HG03045 (cell line): ENCODE measurements around the gene POPDC3.
"Not testable (repeated sequence)": the region's sequence is repeated elsewhere in the genome, so short reads cannot be mapped to it uniquely, and the experiment has no call there.

Source experiments
- ATAC-seq: cut with Tn5 transposase; IDR thresholded peaks from one replicate; pipeline ENCODE4 v1.9.1; 2021; ENCODE audit warnings: mild to moderate bottlenecking, moderate library complexity; ENCODE audit not compliant: unreplicated experiment

Gene POPDC3

DNA sequence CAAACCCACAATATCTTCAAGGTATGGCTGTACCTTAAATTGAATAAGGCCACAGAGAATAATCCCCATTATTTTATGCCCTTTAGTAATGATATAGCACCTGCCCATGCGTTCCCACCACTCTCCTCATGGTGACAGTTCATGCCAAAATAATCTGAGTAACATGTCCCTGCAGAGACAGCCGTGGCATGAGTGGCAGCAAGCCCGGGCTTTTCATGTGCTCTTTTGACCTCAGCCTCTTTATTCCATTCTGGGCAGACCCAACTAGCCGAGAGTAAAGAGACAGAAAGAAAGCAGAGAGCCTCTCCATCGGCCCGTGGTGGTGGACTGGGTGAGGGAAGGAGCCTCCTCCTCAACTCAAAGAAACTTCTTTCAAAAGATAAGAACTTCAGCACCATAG, 19.9 kb upstream of the POPDC3 start:
- ATAC-seq = no peak

DNA sequence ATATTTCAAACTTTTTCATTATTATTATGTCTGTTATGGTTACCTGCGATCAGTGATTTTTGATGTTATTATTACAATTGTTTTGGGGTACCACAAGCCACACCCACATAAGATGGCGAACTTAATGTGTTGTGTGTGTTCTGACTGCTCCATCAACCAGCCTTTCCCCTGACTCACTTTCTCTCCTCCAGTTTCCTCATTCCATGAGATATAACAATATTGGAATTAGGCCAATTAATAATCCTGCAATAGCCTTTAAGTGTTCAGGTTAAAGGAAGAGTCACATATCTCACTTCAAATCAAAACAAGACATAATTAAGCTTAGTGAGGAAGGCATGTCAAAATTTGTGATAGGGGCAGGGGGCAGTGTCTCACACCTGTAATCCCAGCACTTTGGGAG, 16.3 kb upstream of the POPDC3 start:
- ATAC-seq = no peak

DNA sequence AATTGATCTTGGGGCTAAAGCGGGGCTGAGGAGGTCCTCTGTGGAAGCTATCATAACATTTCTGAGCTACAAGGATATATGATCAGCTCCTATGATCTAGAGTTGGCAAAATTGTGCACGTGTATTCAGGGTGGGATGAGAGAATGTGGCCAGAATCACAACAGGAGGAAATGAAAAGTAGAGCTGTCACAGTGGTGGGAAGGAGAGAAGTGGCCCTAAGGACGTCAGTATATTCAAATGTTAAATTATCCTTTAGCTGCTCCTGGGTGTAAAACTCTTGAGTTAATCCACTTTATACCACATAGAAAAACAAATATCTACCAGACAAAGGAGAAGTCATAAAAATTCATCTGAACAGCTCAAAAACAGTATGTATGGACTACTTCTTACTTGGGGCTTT, 14.8 kb upstream of the POPDC3 start:
- ATAC-seq = no peak

DNA sequence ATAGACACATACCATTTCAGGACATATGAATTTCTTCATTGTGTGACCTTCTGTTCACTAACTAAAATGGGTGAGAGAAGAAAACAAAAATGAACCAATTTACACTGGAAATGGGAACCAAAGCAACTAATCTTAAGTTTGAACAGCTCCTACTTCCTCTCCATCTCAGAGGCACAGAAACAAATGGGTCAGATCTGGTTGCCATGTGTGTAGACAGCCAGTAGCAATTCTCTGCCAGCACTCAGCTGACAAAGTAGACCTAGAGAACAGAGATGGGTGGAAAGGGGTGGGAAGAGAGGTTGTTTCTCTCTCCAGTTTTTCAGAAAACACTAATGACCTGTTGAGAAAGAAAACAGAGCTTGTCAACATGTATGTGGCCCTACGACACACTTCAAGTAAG, 14.3 kb upstream of the POPDC3 start:
- no peak for ATAC-seq

DNA sequence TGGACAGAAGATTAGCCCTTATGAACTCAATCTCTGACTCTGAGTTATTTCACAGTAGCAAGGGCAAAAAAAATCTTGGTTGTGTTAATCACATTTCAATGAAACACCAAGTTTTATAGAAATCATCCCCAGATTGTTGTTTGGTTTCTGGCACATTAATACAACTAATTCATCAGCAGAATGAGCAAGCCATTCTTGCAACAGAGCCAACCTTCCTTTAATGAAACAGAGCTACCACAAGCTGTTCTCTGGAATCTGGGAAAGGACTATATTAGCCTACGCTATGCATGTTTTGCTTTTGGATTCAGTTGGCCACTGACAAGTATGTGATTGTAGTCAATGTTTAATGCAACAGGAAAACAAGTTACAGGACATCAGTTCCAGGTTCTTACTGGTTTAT, 13.8 kb upstream of the POPDC3 start:
- no peak for ATAC-seq

DNA sequence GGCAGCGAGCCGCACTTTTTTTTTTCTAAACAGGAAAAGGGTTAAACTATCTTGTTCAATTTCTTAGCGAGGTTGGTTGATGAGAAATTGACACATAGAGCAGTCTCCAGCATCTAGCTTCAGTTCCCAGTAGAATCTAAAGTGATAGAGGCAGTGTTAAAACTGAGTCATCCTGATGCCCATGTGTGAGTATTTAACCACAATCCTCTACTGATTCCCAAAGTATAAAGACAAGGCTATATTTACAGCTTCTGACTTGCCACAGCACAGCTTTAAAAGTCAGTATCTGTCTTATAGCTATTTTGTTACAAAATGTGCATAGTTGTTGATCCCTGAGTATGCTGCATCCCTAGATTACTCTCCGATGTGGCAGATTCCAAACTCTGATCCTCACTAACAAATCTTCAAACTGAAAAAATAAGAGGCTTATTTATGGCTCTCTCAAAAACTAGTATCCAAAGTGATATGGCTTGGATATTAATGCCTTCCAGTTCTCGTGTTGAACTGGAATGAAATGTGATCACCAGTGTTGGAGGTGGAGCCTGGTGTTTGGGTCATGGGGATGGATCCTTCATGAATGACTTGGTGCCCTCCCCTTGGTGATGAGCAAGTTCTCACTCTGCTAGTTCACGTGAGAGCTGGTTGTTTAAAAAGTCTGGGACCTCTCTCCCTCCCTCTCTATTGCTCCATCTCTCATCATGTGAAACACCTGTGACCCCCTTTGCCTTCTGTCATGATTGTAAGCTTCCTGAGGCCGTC, 13.1 kb upstream of the POPDC3 start:
- no peak for ATAC-seq

DNA sequence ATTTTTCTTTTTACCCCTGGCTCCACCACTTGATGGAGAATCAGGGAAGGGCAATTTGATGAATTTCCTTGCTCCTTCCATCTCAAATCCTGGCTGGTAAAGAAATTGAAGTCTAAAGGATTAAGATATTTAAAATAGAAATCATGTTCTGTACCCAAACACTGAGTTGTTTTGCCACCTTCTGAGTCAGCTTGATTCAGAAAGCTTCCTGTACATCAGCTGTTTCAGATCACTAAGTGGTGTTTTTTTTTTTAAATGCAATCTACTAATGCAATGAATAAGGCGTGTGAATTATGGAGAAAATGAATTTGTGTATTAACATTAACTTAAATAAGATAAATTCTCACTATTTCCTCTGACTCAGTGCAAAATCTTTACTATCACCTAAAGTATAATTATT, 11.5 kb upstream of the POPDC3 start:
- ATAC-seq = no peak

DNA sequence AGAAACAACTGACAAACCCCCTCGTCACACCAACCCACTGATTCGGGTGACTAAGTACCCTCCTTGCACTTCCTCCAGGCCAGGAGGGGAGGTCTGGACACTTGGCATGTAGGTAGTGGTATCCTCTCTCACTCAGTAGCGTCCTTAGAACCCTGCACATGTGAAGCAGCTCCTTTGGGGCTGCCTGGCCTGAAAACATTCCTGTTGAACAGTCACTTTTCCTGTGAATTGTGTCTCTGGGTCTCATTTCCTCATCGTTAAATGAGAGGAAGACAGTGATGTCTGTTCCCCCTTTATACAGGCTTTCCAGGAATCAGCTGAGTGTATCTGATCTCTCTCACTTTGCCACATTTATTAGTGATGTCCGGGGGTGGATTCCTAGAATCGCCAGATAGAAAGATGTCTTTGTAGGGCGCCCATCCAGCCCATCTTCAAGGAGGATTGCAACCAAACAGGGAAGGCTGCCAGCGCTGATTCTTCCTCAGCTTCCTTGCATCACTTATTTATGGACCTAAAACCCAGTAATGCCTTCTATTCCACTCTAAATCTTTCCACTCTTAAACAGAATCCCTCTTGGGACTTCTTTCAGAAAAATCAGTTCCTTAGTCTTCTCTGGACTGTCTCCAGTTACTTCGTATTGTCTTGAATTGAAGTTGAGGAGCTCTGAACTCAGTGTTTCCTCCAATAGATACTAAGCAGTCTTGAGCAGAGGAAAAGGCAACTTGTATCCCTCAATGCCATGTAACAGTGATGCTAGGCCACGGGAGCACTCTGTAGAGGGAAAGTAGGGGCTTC, 9.4 kb upstream of the POPDC3 start:
- no peak for ATAC-seq

DNA sequence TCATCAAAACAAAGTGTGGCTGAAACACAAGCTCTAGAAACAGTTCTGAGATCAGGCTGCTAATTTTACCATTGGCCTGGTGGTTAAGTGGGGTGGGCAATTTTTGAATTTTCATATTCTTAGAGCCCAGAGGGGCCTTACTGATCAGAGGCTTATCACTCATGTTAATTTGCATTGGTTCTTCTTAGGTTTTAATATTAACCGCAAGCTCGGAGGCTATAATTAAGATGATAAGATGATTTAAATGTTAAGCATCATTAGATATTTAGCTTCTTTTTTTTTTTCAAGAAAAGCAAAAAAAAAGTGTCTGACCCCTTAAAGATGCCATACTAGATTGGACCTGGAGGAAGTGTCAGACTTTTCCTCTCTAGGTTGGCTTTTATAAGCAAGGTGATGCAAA, 8.4 kb upstream of the POPDC3 start:
- ATAC-seq = no peak

DNA sequence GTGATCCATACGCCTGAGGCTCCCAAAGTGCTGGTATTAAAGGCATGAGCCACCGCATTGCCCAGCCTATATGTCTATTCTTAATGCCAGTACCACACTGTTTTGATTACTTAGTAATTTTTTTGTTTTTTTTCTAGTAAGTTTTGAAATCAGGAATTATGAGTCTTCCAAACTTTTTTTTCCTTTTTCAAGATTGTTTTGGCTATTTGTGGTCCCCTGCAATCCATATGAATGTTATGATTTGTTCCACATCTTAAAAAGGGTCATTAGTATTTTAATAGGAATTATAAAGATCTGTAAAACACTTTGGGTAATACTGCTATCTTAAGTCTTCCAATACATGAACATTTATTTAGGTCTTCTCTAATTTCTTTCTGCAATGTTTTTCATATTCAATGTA, 6.8 kb upstream of the POPDC3 start:
- no peak for ATAC-seq

DNA sequence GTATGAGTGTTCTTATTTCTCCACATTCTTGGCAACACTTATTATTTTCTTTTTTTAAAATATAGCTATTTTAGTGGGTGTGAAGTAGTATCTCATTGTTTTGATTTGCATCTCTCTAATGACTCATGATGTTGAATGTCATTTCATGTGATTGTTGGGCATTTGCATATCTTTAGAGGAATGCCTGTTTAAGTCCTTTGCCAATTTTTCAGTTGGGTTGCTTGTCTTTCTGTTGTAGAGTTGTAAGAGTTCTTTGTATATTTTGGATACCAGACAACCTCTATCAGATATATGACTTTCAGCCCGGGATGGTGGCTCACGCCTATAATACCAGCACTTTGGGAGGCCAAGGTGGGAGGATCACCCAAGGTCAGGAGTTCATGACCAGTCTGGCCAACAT, 5.1 kb upstream of the POPDC3 start:
- no peak for ATAC-seq

DNA sequence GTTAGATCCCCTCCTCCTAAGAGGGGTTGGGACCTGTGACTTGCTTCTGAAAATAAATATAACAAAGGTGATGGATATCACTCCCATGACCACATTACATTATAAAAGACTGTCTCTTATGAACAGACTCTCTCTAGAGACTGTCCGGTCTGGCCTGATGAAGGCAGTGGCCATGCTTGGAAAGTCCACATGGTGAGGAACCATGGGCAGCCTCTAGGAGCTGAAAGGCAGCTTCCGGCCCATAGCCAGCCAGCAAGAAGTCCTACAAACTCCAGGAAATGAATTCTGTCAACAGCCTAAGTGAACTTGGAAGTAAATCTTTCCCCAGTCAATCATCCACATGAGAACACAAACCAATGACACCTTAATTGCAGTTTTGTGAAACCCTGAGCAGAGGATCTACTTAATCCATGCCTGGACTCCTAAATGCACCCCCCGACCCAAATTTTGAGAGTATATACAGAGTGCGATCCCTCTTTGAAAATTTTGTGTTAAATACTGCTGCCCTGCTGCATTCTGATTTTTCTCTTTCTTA, 2.2 kb upstream of the POPDC3 start:
- no peak for ATAC-seq

DNA sequence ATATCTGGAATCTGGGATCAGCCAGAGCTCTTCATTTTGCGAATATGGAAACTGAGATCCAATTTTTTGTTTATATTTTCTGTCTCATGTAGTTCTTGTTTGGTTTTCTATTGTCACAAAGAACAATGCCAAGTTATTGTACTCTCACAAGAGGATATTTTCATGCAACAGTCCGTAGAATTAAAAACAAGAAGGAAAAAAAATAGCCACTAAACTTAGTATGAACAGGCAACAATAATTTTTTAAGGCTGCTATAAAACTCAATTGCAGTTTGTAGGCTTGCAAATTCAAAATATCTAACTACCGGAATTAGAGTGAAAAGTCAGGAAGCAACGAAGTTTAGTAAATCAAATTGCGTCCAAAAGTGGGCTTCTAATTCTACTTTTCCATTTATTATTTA, 1.2 kb downstream of the POPDC3 start:
- ATAC-seq = no peak

DNA sequence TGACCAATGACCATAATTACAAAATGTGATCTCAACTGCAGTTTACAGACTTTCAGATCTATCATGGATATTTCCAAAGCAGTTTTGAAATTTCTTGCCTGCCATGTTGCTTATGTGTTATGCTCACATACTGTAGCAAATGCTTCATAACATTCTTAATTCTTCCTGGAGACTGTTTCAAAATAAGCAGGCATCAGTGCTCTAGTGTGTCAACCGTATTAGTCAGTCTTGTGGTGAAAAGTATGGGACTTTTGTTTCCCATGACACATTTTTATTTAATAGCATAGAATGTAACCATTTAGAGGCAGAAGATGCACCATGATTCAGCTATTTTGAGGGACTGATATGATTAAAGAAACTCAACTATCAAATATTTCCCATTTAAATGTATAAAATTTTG, 1.7 kb downstream of the POPDC3 start:
- ATAC-seq = no peak

DNA sequence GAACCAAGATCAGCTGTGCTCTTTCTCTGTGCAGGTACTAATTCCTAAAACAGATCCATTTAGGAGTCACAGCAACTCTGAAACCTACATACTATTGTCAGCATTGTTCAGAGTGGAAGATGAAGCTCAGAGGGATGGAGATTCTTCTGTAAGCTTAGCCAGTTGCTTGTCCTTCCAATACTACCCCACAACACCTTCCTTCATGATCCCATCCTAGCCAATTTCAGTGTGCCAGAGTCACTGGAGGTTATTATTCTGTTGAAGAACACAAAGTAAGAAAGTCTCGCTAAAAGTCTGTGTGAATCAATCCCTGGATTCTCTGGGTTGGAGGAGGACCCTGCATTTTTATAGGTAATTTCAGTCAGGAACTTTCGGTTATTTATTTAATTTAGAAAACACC, 2.3 kb downstream of the POPDC3 start:
- ATAC-seq = no peak

DNA sequence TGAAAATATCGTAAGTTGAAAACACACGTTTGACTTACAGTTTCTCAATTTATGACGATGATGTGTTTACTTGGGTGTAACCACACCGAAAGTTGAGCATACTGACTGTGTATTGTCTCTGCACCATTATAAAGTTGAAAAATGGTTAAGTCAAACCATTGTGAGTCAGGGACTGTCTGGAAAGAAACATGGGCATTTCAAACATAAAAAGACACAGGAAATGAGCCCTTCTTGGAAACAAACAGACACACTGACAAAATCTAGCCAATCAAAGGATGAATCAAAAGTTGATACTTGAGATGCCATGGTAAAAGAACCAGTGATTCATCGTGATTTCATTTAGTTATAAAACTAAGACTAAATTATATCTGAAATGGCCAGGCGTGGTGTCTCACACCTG, 5.3 kb downstream of the POPDC3 start:
- ATAC-seq = no peak

DNA sequence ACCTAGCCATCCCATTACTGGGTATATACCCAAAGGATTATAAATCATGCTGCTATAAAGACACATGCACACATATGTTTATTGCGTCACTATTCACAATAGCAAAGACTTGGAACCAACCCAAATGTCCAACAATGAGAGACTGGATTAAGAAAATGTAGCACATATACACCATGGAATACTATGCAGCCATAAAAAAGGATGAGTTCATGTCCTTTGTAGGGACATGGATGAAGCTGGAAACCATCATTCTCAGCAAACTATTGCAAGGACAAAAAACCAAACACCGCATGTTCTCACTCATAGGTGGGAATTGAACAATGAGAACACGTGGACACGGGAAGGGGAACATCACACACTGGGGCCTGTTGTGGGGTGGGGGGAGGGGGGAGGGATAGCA, 7.3 kb downstream of the POPDC3 start:
- ATAC-seq = not testable (repeated sequence)

DNA sequence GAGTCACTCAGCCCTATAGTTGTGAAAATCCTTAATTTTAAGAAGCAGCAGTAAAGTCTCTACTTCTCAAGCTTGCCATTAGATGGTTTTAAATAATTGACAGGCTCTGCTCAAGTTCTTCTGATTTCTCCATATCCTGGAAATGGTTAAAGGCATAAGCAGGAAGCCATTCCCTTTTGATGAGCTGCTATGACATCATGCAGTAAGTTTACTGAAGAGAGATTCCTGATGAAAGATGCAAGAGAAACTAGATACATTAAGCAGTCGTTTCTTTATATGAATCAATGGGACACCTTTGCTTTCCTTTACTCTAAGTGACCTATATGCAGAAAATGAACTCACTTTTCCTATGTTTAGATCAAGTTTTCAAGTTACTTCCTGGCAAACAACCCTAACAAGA, 9.8 kb downstream of the POPDC3 start:
- no peak for ATAC-seq

DNA sequence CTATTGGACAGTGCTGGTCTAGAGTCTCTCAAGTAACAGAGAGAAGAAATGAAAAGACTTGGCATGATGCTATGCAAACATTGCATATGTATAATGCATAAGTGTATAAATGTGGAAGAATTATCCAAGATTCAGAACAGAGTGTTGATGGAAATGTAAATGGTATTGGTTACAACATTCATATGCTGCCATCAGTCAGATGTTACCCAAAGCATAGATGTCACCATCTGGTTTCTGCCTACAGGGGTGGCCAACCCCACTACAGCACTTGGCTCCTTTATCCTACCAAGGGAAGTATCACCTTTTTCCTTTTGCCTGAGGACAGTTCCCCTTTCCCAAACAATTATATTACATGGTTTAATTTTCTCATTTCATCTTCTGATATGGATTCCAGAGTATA, 11.9 kb downstream of the POPDC3 start:
- ATAC-seq = no peak

DNA sequence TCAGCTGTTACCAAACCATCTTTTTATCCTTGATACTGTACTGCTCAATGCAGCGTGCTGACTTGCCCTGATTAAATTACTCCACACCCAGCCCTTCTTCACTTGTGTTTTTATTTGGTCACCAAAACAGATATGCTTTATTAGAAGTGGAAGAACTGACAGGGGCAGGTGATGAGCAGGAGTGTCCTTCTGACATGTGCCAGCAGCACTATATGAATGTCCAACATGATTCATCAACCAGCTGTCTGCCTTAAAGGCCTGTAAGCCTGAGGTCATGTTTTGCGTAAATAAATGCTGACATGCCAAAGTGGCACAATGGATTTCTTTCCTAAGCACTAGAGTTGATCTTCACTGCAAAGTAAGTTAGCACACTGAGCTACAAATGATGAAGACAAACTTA, 15.4 kb downstream of the POPDC3 start:
- ATAC-seq = no peak

DNA sequence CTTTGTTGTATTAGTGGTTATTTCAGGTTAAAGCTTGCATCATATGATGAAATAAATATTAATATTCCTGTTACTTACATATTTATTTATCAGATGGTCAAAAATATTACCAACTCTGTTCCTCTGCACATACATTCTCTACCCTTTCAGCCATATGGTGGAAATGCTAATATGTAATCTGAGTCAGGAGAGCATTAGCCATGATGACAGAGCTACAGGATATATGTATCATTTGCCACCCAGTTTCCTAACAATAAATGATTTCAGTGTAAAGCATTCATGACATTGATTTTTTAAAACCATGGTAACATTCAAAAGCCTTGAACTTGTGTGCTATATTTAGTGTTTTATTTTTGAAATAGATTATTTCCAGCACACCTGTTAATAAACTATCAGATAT, 16.6 kb downstream of the POPDC3 start:
- ATAC-seq = no peak

DNA sequence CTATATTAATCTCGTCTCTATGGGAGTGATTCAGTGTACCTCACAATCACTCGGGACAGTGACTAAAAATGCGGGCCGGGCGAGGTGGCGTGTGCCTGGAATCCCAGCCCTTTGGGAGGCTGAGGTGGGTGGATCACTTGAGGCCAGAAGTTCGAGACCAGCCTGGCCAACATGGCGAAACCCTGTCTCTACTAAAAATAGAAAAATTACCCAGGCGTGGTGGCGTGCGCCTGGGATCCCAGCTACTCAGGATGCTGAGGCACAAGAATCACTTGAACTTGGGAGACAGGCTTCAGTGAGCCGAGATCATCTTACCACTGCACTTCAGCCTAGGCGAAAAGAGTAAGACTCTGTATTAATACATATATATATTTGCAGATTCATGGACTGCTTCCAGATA, 17.4 kb downstream of the POPDC3 start:
- no peak for ATAC-seq
